Adrenal gland (tissue), 12 donors: ENCODE data around the gene PRXL2A. TPM values are rescaled to one million over a fixed set of nuclear protein-coding genes. Genes with fewer than 3 reads are reported as not detected.

ENCODE experiments used
- DNase-seq, 7 donors: peaks; one replicate each; pipeline ENCODE4 v3.0.0-alpha.2; 2019 to 2020
- H3K27ac ChIP-seq, 5 donors: fragments of 200-600 bp; sonication (generic) in 4 of 5; 1 replicate in 3 of 5; 2 replicates in 2 of 5; pipeline versions ENCODE4 v1.5.1 to v1.8.0; 2016 to 2020; ENCODE audit warnings: mild to moderate bottlenecking in 1 of 5
- H3K27me3 ChIP-seq: fragments of 200-600 bp; 2 replicates; pipeline ENCODE4 v1.8.0; 2021
- H3K36me3 ChIP-seq, 2 donors: fragments of 200-600 bp; replicated peaks in 1 of 2; 1 replicate in 1 of 2; 2 replicates in 1 of 2; pipeline versions ENCODE4 v1.5.1 to v1.8.0; 2018 to 2022
- H3K4me1 ChIP-seq, 2 donors: fragments of 200-600 bp; replicated peaks in 1 of 2; 1 replicate in 1 of 2; 2 replicates in 1 of 2; pipeline versions ENCODE4 v1.5.1 to v1.8.0; 2018 to 2021
- H3K4me3 ChIP-seq, 4 donors: fragments of 200-600 bp; sonication (generic) in 3 of 4; one replicate each; pipeline ENCODE4 v1.5.1; 2016 to 2018
- H3K9me3 ChIP-seq, 3 donors: fragments of 200-600 bp; sonication (generic) in 1 of 3; replicated peaks in 1 of 3; 1 replicate in 2 of 3; 2 replicates in 1 of 3; pipeline versions ENCODE4 v1.5.1 to v1.8.0; 2016 to 2021
- POLR2A ChIP-seq, 2 donors: fragments of 450-650 bp; IDR thresholded peaks; one replicate each; pipeline ENCODE4 v1.6.1; 2017; ENCODE audit warnings: antibody characterized with exemption in 2 of 2, mild to moderate bottlenecking in 2 of 2, moderate library complexity in 1 of 2
- WGBS, 4 donors: extraction: QIAGEN DNeasy Blood & Tissue Kit in 2 of 4; methylation state at CpG; one replicate each; pipeline versions ENCODE4 v1.1.5 to v1.1.7; 2013 to 2017; 5-methylcytosine and 5-hydroxymethylcytosine counted together
- intact Hi-C, 2 donors: fragments of 100-400 bp; cut with DNase I; formaldehyde crosslinking; loops; one replicate each; pipeline versions ENCODE4 v1.14.1 to v1.15.0; 2022 to 2023
- polyA plus RNA-seq, 3 donors: library from polyadenylated mRNA; stranded (reverse); fragments of 200-250 nt in 2 of 3; fragments of 350-450 nt in 1 of 3; fragmentation: Illumina TruSeq in 1 of 3; extraction: RNeasy Lipid Tissue Mini Kit (QIAGEN cat#74804) in 1 of 3; gene quantifications; one replicate each; pipeline ENCODE4 v1.2.3, GENCODE V29; 2013 to 2014
- total RNA-seq, 9 donors: library from RNA; depleted of rRNA in 4 of 9; stranded (reverse); fragments of >200 nt in 4 of 9; fragments of 120-200 nt in 1 of 9; fragmentation: NEBNext Ultra II Directional in 1 of 9; extraction: Animal tissue kit (Norgen Biotek cat#: 25700) in 1 of 9; gene quantifications; one replicate each; pipeline versions ENCODE4 v1.1.0 to v1.2.4, GENCODE V29; 2013 to 2023
- TF ChIP-seq, protein P1 (sequence below), 6 experiments: fragments of 450-650 bp in 4 of 6; fragments of 200-600 bp in 2 of 6; sonication (generic) in 1 of 6; IDR thresholded peaks; 1 replicate in 5 of 6; 2 replicates in 1 of 6; pipeline versions ENCODE4 v1.5.1 to v1.8.0; 2016 to 2021; ENCODE audit warnings: antibody characterized with exemption in 6 of 6, mild to moderate bottlenecking in 2 of 6, moderate library complexity in 1 of 6
- donor health status: healthy with polysubstance abuse.
- donor health status: Bipolar disorder and iron deficiency.
- donor health status: DM: yes; HTN: yes; CAD: no.
- donor health status: DM: no; HTN: no; CAD: no.
- donor health status: DM: no; HTN: no; CAD: no.
- donor health status: DM: yes; HTN: yes; CAD: no.

Gene PRXL2A
- total and polyA plus RNA-seq, 12 donors = 12.7 to 140 (median 29.9) TPM

DNA sequence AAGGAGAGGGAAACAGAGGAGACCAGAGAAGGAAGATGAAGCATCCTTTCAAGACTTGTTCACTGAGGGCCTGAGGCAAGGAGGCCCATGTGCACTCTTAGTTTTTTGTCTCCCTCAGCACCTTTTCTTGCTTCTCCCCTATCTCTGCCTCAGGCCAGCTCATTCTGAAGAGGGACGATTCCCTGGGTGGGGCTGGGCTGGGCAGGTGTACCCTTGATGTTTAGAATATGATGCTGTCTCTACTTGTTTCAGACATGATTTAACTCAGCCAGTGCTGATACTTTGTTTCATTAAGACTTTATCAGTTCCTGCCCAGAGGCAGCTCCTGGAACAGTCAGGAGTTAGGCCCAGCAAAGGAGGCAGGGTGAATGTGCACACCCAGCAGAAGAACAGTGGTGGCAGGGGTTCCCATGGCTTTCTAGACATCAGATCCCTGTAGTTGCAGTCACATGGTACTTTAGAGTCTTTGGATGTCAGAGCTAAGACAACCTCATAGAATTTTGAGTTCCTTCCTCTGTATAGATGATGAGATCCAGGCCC, 3.4 kb downstream of the PRXL2A start:
- intact Hi-C loops = no loop called here
- Histone ChIP-seq H3K27ac (no peak overlapping the region), H3K27me3 (no peaks in the 10 kb centered on the region), H3K9me3 (no peaks in the 10 kb centered on the region), H3K4me3 (no peak overlapping the region), H3K36me3 (no peaks in the 10 kb centered on the region), H3K4me1 (peaks cover 0 to 47% of the 10 kb centered on the region in 2 donors)
- WGBS, 4 donors = 85 to 100% (median 96%) methylated on average over 1 of the region's 1 CpG
- no peak for TF ChIP-seq POLR2A (IDR thresholded peaks at IDR 0.05)
- TF ChIP-seq, protein P1, sequence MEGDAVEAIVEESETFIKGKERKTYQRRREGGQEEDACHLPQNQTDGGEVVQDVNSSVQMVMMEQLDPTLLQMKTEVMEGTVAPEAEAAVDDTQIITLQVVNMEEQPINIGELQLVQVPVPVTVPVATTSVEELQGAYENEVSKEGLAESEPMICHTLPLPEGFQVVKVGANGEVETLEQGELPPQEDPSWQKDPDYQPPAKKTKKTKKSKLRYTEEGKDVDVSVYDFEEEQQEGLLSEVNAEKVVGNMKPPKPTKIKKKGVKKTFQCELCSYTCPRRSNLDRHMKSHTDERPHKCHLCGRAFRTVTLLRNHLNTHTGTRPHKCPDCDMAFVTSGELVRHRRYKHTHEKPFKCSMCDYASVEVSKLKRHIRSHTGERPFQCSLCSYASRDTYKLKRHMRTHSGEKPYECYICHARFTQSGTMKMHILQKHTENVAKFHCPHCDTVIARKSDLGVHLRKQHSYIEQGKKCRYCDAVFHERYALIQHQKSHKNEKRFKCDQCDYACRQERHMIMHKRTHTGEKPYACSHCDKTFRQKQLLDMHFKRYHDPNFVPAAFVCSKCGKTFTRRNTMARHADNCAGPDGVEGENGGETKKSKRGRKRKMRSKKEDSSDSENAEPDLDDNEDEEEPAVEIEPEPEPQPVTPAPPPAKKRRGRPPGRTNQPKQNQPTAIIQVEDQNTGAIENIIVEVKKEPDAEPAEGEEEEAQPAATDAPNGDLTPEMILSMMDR (IDR thresholded peaks at IDR 0.05) = no peak
- no peak for DNase-seq

DNA sequence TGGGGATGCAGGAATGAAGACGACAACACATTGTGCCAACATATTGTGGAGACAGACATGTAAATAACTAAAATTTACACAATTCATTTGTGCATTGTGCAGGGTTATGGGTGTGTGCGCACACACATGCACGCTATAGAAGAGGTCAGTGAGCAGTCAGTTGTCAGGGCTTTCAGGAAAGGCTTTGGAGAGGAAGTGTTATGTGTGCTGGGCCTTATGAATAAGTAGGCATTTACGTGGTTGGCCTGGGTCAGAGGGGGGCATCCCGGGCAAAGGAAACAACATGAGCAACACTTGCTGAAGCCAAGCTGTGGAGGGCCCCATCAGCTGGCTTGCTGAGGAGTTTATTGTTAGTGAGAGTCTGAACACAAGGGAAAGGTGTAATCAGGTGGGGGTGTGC, 4.1 kb downstream of the PRXL2A start:
- H3K27me3 ChIP-seq = no peaks in the 10 kb centered on the region
- WGBS, 4 donors = 71 to 94% (median 84%) methylated on average over 5 of the region's 5 CpGs
- H3K27ac ChIP-seq = peak overlapping the region in 1 of 5 donors; percentile 50
- no peaks in the 10 kb centered on the region for H3K36me3 ChIP-seq
- intact Hi-C loops = no loop called here
- no peaks in the 10 kb centered on the region for H3K9me3 ChIP-seq
- H3K4me1 ChIP-seq = peaks cover 0 to 48% of the 10 kb centered on the region in 2 donors
- H3K4me3 ChIP-seq = no peak overlapping the region
- peak in 2 of 7 donors; percentile 10 to 23 for DNase-seq
- TF ChIP-seq, protein P1 (IDR thresholded peaks at IDR 0.05) = no peak
- no peak for TF ChIP-seq POLR2A (IDR thresholded peaks at IDR 0.05)

DNA sequence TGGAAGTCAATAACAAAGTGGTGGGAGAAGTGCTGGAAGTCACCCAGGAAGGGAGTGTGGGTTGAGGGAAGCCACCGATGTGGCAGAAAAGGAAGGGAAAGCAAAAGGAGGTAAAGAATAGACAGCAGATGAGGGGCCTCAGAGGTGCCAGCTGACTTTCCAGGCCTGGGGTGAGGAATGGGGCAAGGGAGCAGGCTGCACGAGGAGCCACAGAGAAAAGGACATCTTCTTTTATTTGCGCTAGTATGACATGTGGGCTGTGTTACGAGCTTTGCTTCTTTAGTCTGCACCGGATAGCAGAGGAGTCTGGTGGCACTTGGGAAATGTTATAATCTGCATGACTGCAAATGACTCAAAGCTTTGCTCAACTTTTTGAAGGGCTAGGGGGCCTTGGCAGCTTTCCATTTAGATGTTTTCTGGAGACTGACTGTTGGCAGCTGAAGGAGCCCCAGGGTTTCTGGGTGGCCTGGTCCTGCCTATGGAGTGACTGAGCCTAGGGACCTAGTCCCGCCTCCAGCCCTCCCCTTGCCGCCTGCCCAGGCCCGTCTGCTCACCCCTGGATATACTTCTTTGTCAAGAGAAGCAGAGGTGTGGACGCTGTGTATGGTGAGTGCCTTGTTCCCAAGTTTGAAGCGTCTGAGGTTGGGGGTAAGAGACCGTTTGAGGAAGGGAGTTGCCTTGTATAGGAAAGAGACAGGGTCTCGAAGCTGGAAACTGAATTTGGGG, 5.1 kb downstream of the PRXL2A start:
- peaks cover 0 to 40% of the 10 kb centered on the region in 2 donors for H3K4me1 ChIP-seq
- H3K9me3 ChIP-seq = no peaks in the 10 kb centered on the region
- no peaks in the 10 kb centered on the region for H3K36me3 ChIP-seq
- WGBS, 4 donors = 75 to 81% (median 77%) methylated on average over 12 of the region's 12 CpGs
- no peak overlapping the region for H3K4me3 ChIP-seq
- peak overlapping the region in 1 of 5 donors; percentile 50 for H3K27ac ChIP-seq
- peak in 3 of 7 donors; percentile 17 to 36 (median 33) for DNase-seq
- no peak for TF ChIP-seq POLR2A (IDR thresholded peaks at IDR 0.05)
- TF ChIP-seq, protein P1 (IDR thresholded peaks at IDR 0.05) = no peak
- no peaks in the 10 kb centered on the region for H3K27me3 ChIP-seq
- intact Hi-C loops = no loop called here

DNA sequence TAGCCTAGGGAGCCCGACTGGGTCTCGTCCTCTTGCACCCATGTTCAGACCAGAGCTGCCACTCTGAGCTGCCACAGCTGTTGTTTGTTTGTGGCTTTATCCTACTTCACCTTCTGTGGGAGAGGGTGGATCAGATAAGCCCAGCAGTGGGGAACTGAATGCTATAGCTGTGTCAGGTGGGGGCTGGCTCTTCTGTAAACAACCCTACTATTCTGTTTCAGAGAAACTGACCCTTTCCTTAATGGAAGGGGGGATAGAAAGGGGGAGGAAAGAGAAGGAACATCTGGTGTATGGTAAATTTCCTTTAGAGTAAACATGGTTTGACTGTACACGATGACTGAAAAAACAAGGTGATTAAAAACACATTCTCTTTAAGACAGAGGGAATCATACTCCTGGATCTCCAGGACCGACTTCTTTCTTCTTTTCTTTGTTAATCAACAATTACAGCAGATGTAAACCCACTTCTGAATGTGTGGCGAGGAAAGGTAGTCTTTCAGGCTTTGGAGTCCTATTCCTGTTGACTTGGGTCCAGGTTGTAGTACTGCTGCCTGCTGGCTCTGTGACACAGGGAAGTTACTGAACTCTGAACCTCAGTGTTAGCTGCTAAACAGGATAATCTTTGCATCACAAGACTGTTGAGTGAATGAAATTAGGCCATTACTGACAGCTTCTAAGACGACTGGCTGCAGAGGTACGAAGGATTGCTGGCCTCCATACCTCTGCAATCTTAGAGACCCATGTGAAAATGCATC, 6.0 kb downstream of the PRXL2A start:
- DNase-seq = no peak
- TF ChIP-seq POLR2A (IDR thresholded peaks at IDR 0.05) = no peak
- TF ChIP-seq, protein P1 (IDR thresholded peaks at IDR 0.05) = no peak
- intact Hi-C loops = no loop called here
- Histone ChIP-seq H3K27ac (peak overlapping the region in 1 of 5 donors; percentile 50), H3K36me3 (no peaks in the 10 kb centered on the region), H3K27me3 (no peaks in the 10 kb centered on the region), H3K9me3 (no peaks in the 10 kb centered on the region), H3K4me3 (no peak overlapping the region), H3K4me1 (peaks cover 0 to 40% of the 10 kb centered on the region in 2 donors)
- WGBS, 4 donors = 73 to 83% (median 80%) methylated on average over 7 of the region's 7 CpGs
